ENCODE data around the gene MCFD2. TPM values are rescaled to one million over a fixed set of nuclear protein-coding genes. Genes with fewer than 3 reads are reported as not detected.
A peak's percentile ranks its signal among the peaks of the same experiment; 100 is the strongest.

MCFD2 gene
- total RNA-seq, 1 donor from 2014 or later, result 82.0 TPM

DNA sequence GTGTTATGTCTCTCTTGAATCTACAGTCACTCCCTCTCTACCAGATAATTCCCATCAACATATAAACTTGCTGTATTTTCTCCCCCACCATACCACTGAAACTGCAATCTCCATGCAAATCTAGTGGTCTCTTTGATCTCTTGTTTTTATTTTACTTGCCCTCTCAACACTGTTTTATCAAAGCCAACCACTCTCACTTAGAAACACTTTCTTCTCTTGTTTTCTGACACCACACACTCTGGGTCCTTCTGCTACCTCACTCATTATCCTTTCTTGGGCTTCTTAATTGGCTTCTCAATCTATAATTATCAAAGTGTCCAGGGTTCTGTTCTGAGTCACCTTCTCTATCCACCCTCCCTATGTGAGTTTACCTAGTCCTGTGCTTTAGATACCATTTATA lies 2.0 kb upstream of the MCFD2 start:
- TF ChIP-seq, protein P1, sequence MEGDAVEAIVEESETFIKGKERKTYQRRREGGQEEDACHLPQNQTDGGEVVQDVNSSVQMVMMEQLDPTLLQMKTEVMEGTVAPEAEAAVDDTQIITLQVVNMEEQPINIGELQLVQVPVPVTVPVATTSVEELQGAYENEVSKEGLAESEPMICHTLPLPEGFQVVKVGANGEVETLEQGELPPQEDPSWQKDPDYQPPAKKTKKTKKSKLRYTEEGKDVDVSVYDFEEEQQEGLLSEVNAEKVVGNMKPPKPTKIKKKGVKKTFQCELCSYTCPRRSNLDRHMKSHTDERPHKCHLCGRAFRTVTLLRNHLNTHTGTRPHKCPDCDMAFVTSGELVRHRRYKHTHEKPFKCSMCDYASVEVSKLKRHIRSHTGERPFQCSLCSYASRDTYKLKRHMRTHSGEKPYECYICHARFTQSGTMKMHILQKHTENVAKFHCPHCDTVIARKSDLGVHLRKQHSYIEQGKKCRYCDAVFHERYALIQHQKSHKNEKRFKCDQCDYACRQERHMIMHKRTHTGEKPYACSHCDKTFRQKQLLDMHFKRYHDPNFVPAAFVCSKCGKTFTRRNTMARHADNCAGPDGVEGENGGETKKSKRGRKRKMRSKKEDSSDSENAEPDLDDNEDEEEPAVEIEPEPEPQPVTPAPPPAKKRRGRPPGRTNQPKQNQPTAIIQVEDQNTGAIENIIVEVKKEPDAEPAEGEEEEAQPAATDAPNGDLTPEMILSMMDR (IDR thresholded peaks at IDR 0.05; ENCODE audit: unreplicated experiment), result no peak
- Mint-ChIP-seq H3K36me3 (peaks cover 1% of the 10 kb centered on the region), H3K9me3 (no peaks in the 10 kb centered on the region), H3K4me3 (peak overlapping the region; percentile 78), H3K27ac (no peak overlapping the region), H3K4me1 (peaks cover 29% of the 10 kb centered on the region), H3K27me3 (ENCODE audit: low read depth) (no peaks in the 10 kb centered on the region)
- no peak for DNase-seq (ENCODE audit: low spot score in 2 of 2, unreplicated experiment in 2 of 2)

DNA sequence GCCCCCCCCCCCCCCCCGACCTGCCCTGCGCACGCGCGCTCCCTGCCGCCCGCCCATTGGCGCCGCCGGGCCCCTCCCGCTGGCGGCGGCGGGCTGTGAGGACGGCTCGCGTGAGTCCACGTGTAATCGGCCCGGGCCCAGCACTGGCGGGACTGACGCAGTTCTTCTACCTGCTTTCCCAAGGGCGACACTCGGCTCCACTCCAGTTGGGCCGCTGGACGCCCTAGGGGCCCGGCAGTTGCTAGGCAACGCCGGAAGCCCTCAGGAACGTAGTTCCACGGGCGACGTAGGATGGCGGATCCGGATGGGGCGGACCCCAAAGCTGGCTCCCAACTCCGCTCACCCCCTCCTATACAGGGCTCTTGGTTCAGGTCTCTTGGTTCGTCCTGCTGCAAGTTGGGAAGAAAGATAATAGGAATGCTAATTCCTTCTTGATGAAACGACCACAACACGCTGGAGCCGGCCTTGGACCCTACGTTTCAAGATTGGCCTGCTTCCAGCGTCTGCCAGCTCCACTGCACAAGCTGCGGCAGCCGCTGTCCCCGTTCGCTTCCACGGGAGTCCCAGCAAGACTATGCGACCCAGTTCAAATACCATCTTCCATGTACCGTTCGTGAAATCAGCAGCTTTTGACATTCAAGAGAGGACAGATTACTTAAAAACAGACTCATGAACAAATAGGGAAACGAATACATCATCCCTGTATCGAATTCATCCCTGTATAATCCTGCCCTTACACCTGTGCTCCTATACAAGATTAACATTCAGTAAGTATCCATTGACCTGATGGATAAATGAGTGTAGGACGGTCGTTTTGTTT lies 415 bp upstream of the MCFD2 start:
- peak; percentile 75 to 83 for DNase-seq (ENCODE audit: low spot score in 2 of 2, unreplicated experiment in 2 of 2)

GRCh38 chr2:46914578-46915230 lies 902 bp downstream of the MCFD2 start:
- Mint-ChIP-seq H3K36me3 (peaks cover 8% of the 10 kb centered on the region), H3K4me3 (peak overlapping the region; percentile 78), H3K27me3 (ENCODE audit: low read depth) (no peaks in the 10 kb centered on the region), H3K9me3 (no peaks in the 10 kb centered on the region), H3K27ac (peak overlapping the region; percentile 92), H3K4me1 (peaks cover 29% of the 10 kb centered on the region)
- TF ChIP-seq, protein P1 (IDR thresholded peaks at IDR 0.05; ENCODE audit: unreplicated experiment), result no peak
- DNase-seq (ENCODE audit: low spot score in 2 of 2, unreplicated experiment in 2 of 2), result no peak

More for the DNA sequence above, 415 bp upstream of the MCFD2 start:
- Mint-ChIP-seq H3K27me3 (ENCODE audit: low read depth) (no peaks in the 10 kb centered on the region), H3K36me3 (peaks cover 8% of the 10 kb centered on the region), H3K4me1 (peaks cover 29% of the 10 kb centered on the region), H3K9me3 (no peaks in the 10 kb centered on the region), H3K27ac (peak overlapping the region; percentile 77), H3K4me3 (peak overlapping the region; percentile 78)
- TF ChIP-seq, protein P1 (IDR thresholded peaks at IDR 0.05; ENCODE audit: unreplicated experiment), result no peak

GRCh38 chr2:46913471-46914381 lies 1.9 kb downstream of the MCFD2 start:
- Mint-ChIP-seq H3K27ac (peak overlapping the region; percentile 6), H3K4me3 (peak overlapping the region; percentile 78), H3K9me3 (no peaks in the 10 kb centered on the region), H3K27me3 (ENCODE audit: low read depth) (no peaks in the 10 kb centered on the region), H3K36me3 (peaks cover 12% of the 10 kb centered on the region), H3K4me1 (peaks cover 29% of the 10 kb centered on the region)
- no peak for DNase-seq (ENCODE audit: low spot score in 2 of 2, unreplicated experiment in 2 of 2)
- TF ChIP-seq, protein P1 (IDR thresholded peaks at IDR 0.05; ENCODE audit: unreplicated experiment), result no peak

- Mint-ChIP-seq H3K36me3 (peaks cover 34% of the 10 kb centered on the region), H3K9me3 (no peaks in the 10 kb centered on the region), H3K27ac (no peak overlapping the region), H3K4me1 (peaks cover 17% of the 10 kb centered on the region), H3K27me3 (ENCODE audit: low read depth) (no peaks in the 10 kb centered on the region), H3K4me3 (no peak overlapping the region)
- no peak for DNase-seq (ENCODE audit: low spot score in 2 of 2, unreplicated experiment in 2 of 2)
- TF ChIP-seq, protein P1 (IDR thresholded peaks at IDR 0.05; ENCODE audit: unreplicated experiment), result no peak
Observed at GRCh38 chr2:46909771-46910419, 5.7 kb downstream of the MCFD2 start.
